HG03378 (cell line): ENCODE measurements around the gene SMG6.
"Not testable (repeated sequence)": the region's sequence is repeated elsewhere in the genome, so short reads cannot be mapped to it uniquely, and the experiment has no call there.

Experiments
- ATAC-seq: cut with Tn5 transposase; IDR thresholded peaks from one replicate; pipeline ENCODE4 v1.9.1; 2021; ENCODE audit warnings: mild to moderate bottlenecking, moderate library complexity; ENCODE audit not compliant: unreplicated experiment

Gene SMG6

DNA sequence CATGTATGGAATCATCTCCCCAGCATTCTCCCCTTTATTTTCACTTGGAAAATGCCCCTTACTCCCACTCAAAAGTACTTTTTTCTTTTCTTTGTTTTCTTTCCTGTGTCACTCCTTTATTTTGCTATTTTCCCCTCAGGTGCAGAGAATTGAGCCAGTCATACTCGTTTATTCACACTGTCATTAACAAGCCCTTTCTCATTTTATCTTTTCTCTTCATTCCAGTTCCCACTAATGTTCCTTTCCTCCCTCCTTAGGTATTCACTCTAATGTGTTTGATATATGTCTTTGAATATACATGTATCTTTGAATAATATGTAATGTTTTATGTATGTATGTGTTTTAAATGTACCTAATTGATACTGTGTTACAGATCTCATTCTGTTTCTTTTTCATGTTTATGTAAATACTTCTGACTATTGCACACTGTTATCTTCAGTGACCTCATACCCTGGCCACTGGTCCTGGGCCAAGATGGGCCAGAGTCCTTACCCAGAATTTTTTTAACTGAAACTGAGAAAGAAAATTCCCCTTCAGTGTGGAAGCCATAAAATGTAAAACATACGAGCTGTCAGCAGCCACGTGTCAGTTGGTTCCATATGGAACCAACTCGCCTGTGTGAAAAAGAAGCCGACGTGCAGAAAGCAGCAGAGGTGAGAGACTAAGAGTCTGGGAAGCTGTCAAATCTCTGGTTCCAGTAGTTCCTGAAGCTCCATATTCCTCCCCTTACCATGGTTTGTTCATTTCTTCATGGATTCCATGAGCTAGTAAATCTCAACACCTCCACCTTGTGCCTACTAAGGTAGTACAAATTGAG is 6.0 kb upstream of the SMG6 start:
- ATAC-seq: no peak

DNA sequence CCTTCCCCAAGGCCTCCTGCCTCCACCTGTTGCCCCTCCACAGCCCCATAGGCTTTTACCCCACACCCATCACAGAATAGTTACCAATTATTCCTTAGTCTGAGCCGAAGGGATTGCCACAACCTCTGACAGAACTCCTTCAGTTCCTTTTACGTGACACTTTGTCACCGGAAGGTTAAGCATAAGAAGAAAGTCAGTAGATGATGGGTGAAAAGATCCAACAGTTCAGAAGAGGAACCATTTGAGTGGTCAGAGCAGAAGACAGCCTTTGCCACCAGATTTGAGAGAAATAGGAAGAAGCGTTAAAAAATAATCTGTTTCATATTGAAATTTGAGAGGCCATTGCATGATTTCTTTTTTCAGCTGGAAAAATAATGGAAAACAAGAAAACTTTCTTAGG is 1.3 kb upstream of the SMG6 start:
- ATAC-seq: no peak

DNA sequence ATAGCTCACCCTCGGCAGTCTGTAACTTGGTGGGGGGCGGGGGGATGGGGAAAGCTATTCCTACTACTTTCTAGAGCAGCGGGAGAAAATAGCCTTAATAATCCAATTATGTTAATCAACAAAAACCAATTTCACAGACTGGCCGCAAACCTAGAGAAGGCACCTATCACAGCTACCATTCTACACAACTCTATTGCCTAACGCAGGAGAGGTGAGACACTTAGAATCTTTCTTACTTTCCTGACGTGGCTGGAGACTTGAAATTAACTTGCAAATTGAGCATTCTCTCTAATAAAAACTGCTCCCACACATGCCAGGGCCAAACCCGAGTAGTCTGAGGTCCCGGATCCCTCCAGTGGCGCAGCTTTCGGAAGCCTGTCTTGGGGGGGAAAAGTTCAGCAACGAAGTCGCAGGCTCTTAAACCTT is 794 bp downstream of the SMG6 start:
- peak; percentile 10 for ATAC-seq

DNA sequence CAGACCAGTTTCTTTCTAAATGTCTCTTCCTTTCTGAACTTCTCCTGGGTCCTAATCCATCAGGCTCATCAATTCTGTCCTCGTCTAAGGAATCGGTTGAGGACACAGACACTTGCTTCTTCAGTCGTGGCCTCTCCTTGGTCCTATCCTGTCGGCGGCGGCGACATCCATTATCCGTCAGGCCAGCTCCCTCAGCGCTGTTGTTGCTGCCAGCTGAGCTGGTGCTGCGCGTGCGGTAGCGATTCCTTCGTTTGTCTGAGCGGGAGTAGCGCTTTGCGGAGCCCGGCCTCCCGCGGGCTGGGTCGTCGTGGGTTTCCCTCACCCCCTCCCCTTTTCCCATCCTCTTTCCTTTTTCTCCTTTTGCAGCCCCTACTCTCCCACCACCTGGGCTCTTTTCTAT is 3.8 kb downstream of the SMG6 start:
- ATAC-seq: no peak

DNA sequence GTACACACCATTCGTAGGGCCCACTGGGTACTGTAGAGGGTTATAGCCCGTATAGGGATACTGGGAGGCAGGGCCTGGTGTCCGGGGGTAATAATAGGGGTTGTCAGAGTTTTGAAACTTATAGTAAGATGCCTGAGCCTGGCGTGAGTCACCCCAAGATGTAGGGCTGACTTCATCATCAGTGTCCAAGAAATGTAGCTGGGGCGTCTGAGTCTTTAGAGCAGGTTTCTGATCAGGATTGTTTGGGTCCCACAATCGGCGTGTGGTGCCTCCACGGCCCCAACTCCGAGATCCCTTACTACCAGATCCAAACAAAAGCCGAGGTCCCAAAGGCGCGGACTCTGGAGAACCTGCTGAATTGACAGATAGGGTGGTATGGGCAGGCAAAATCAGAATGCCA is 4.4 kb downstream of the SMG6 start:
- ATAC-seq: no peak

DNA sequence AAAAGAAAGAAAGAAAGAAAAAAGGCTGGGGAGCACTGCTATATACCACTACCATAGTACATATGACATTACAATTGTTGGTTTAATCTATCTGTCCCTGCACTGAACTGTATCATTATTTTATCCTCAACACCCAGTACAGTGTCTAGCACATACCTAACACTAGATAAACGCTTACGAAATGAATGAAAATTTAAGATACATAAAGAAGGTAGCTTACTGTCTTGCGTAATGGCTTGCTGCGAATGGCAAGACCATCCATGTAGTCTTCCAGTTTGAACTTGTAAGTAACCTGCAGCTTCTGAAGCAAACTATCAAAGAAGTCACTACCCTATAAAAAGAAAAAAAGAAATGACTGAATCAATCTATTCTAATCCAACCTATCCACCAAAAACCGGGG is 6.6 kb downstream of the SMG6 start:
- no peak for ATAC-seq

DNA sequence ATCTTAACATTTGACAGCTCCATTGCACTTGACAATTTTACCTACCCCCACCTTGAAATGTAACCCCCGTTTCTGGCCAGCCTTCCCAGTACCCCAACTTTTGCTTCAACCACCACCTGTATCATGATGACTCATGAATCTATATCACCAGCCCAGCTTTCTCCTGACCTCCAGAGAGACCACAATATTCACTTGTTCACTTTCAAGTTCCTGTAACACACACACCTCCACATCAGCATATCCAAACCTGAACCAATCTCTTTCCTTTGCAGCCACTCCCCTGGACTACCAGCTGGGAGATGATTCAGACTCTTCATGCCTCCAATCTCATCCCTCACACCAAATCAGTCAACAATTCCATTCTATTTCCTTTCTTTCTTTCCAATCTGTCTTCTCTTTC is 8.0 kb downstream of the SMG6 start:
- no peak for ATAC-seq

DNA sequence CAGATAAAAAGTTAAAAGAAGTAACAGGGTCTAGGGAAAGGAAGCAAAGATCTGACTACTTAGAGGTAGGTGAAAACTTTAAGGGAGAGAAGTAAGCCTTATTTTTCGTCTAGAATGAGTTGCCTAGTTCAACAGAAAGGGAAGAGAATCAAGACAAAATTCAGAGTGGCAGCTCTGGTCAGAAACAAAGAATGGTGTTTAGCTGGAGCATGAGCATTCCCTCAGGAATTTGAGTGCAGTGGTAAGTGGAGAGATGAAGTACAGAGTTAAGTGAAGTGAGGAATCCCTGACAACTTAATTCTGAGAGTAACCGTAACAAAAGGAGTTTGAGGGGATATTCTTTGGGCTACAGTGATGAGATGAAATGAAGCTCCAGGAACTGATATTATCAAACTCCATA is 11.5 kb downstream of the SMG6 start:
- ATAC-seq: no peak

DNA sequence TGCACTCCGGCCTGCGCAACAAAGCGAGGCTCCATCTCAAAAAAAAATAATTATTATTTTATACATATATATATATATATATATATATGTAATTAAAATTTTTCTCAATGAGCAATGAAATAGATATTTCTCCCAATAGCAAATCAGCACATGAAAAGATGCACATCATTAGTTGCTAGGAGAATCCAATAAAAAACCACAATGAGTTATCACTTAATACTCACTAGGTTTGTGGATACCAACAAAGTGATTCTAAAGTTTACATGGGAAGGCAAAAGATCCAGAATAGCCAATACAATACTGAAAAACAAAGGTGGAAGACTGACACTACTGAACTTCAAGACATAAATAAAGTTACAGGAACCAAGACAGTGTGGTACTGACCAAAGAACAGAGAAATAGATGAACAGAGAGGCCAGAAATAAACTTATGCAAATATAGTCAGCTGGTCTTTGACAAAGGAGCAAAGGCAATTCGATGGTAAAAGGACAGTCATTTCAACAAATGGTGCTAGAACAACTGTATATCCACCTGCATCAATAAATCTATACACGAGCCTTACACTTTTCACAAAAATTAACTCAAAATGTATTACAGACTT is 13.6 kb downstream of the SMG6 start:
- no peak for ATAC-seq

DNA sequence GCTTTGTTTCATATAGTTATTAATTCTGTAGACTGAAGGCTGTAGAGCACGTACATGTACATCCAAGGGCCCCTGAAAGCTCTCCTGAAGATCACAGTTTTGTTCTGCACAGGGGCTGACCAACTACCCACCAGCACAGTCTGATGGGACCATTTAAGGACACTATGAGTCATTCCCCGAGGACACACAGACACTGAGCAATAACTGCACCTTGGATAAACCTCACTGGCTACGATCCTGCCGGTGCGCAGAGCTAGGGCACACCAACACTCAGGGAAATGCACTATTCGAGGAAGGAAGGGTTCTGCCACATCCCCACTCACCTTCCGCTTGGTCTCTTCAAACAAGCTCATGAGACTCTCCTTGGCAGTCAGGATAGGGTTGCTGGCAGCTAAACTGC is 20.3 kb downstream of the SMG6 start:
- no peak for ATAC-seq

DNA sequence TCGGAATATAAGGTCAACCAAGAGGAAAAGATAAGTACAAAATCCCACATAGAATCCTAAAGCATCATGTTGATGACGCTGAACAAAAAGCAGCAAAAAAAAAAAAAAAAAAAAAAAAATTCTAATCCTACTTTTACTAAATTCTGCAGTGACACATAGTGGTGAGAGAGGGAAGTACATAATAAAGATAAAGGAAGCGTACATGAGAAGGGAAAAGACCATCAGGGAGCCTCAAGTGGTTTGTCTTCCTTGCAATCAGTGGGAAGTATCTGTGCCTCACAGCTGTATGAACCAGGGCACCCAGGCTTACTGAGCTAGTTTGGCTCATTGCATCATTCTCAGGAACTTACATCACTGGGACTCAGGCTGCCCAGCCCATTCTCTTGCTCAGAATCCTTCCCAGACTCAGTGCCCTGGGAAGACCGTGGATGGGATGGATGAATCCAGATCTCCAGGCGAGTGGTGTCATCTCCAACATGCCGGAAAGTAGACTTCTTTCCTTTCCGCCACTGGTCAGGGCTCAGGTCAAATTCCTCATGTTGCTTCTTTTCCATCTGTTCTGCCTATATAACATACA is 21.2 kb downstream of the SMG6 start:
- no peak for ATAC-seq

DNA sequence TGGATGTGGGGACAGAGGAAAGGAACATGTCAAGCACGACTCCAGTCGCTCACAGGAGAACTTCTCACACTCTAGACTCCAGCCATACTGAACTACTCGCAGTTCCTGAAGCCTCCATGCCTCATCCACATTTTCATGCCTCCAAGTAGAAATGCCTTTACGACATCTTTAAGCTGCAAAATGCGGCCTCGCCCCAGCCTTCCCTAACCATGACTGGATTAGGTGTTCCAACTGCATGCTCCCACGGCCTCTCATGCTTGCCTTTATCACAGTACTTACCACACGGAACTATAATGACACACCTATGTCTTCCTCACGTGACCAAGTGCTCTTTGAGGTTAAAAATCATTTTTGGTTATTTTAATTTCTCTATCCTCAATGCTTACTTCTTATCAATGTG is 23.9 kb downstream of the SMG6 start:
- no peak for ATAC-seq

DNA sequence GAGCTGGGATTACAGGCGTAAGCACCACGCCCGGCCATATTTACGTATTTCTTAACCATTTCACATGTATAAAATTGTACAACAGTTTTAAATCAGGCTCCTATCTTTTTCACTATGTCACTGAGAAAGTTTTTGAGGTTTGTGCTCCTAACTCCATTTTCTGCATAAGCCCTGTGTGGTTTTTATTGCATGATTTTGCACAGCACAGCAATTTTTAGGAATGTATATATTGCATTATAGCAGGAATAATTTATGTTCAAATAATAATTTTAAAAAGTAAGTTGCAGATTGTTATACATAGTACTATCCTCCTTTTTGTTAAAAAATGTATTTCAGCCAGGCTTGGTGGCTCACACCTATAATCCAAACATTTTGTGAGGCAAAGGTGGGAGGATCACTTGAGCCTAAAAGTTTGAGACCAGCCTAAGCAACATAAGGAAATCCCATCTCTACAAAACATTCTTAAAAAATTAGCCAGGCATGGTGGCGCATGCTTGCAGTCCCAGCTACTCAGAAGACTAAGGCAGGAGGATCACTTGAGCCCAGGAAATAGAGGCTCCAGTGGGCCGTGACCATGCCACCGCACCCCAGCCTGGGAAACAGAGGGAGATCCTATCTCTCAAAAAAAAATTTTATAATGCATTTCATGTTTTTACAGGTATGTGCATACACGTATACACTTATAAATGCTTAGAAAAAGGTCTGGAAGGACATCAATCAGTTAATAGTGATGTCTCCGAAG is 26.0 kb downstream of the SMG6 start:
- no peak for ATAC-seq

DNA sequence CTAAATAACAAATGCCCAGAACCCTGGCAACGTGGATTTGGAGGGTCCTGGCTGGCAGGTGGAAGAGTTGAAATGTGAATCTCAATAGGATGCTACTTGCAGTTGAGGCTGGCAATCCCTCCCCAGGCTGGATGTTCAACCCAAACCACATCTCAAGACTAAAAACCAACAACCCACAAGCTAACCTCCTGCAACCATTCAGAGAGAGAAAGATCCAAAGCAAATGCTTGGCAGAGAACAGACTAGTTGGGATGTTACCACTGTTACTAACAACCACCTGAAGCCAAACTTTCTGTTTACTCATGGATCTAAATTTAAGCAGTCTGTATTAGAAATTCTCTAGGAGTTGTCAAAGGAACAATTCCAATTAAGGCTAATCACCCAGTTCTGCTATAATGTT is 27.9 kb downstream of the SMG6 start:
- ATAC-seq: no peak

DNA sequence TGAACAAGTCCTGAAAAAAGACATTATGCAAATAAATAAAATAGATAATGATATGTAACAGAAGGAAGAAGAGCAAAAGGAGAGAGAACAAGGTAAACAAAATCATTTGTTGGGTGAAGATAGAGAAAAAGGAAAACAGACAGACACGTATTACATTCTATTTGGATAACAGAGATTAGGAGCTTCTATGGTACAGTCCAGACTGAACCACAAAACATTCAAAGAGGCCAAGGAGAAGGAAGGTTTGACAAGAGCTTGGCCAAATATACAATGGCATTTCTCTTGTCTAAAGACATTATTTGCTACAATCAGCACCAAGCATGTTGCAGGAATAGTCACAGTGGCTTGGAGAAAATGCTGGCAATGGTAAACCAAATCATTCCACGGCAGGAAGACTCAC is 29.2 kb downstream of the SMG6 start:
- no peak for ATAC-seq

DNA sequence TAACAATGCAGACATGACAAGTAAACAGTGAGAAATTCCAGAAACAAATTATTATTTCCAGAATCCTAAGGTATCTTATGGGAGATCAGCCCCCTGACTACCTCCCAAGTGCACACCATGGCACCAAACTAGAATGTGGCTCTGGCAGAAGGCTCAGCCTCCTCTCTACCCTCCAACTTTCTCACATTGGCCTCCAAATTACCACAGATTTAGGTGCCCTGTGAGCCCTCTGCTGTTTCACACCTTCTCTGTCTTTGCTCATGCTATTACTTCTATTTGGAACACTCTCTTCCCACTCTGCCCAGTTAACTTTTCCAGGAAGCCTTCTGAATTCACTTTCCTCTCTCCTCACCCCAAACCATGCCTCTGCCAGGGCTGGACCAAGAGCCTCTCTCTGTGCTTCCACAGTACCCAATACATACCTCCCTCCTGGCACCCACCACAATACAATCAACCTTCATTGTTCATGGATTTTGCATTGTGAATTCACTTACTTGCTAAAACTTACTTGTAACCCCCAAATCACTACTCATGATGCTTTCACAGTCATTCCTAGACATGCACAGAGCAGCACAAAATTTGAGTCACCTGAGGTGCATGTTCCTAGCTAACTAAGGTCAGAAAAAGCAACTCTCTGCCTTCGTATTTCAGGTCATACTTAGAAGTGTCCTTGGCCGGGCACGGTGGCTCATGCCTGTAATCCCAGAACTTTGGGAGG is 31.4 kb downstream of the SMG6 start:
- no peak for ATAC-seq

DNA sequence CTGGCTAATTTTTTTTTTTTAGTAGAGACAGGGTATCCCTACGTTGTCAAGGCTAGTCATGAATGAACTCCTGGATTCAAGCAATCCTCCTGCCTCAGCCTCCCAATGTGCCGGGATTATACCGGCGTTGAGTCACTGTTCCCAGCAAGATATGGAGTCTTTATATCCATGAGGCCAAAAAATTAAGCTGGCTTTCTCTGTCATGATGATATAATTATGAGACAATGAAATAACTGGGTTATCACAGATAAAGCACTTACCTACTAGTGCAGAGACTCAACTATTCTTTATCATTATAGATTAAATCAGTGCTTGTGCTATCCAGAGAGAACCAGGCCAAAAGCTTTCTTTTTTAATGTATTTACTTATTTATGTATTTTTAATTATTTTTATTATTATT is 36.2 kb downstream of the SMG6 start:
- no peak for ATAC-seq

DNA sequence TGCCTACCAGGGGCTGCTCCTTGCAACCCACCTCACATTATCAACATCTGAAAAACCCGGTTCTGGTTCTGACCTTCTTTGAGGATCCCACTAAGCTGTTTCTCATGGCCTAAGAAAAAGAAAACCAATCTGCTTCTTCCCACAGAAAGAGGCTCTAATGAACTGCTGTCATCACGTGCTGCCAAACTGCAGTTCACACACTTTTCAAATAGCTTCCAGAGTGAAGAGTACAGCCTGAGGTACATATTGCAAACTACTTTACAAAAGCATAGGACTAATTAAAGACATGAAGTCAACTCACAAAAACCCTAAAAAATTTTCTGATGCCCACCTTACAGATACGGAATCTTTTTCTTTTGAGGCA is 36.7 kb downstream of the SMG6 start:
- peak; percentile 17 for ATAC-seq

DNA sequence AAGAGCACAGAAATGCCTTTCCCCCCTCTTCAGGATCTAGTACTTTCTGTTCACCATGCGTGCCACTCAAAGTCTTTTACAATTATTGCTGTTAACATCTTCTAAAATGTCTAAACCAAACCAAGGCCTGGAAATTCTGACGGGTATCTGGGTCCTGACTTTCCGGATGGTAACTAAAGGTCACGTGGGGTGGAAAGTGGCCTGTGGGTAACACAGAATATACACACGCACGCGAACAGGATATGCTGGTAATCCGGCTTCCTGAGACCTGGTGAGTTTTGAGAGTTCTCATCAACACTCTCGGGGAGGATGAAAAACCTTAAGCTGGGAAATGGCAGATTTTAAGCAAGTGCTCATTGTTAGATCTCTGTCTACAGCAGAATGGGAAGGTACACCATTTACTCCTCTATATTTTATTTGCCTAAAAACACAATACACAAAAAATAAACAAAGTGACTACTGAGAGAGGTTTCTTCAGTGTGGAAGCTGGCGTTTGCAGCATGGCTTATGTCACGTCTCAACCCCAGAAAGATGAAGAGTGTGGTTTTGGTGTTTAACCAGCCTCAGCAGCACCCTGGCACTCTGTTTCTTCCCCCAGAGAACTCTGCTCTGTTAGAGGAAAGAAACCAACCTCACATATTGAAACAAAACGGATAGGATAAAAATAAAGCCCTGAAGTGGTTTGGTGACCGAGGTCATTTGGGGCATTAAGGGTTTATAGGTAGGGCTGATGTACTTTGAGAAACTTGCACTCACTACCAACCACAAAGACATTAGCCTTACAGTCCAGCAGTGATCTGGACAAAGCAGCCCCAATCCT is 37.3 kb downstream of the SMG6 start:
- peak; percentile 55 for ATAC-seq

DNA sequence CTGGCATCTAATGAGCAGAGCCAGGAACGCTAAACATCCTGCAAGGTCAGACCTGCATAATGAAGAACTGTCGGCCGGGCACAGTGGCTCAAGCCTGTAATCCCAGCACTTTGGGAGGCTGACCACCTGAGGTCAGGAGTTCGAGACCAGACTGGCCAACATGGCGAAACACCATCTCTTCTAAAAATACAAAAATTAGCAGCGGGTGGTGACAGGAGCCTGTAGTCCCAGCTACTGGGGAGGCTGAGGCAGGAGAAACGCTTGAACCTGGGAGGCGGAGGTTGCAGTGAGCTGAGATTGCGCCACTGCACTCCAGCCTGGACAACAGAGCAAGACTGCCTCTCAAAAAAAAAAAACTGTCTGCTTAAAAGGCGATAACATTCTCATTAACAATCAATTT is 38.4 kb downstream of the SMG6 start:
- ATAC-seq: not testable (repeated sequence)
